ENCODE measurements around the gene ARMC9.

- TF ChIP-seq CTCF (IDR thresholded peaks at IDR 0.05; ENCODE audit: extremely low read depth in 1 of 2, insufficient read depth in 1 of 2, low read depth in 1 of 2, low read length in 2 of 2) (no peak), EZH2 (IDR thresholded peaks at IDR 0.05; ENCODE audit: borderline replicate concordance, low read depth, low read length, severe bottlenecking) (no peak), POLR2AphosphoS5 (IDR thresholded peaks at IDR 0.05; ENCODE audit: insufficient read depth, low read depth, low read length) (no peak), MYC (IDR thresholded peaks at IDR 0.05; ENCODE audit: low read depth, low read length) (no peak), POLR2A (IDR thresholded peaks at IDR 0.05; ENCODE audit: low read depth, low read length) (no peak), FOS (IDR thresholded peaks at IDR 0.05; ENCODE audit: borderline replicate concordance, insufficient read depth, low read length) (no peak), GATA2 (IDR thresholded peaks at IDR 0.05; ENCODE audit: insufficient read depth, insufficient read length, low read depth, low read length) (no peak), JUN (IDR thresholded peaks at IDR 0.05; ENCODE audit: borderline replicate concordance, insufficient read depth, insufficient read length, low read depth) (no peak)
These were observed 96.9 kb downstream of the ARMC9 start for GRCh38 chr2:231295363-231295655.

All from endothelial cell of umbilical vein (primary cell).